ENCODE measurements around the gene ALMS1. TPM values are rescaled to one million over a fixed set of nuclear protein-coding genes. Genes with fewer than 3 reads are reported as not detected.
A peak's percentile ranks its signal among the peaks of the same experiment; 100 is the strongest.
"Not testable (repeated sequence)": the region's sequence is repeated elsewhere in the genome, so short reads cannot be mapped to it uniquely, and the experiment has no call there.

The ALMS1 gene
- total RNA-seq: 36.3 TPM

GRCh38 chr2:73385504-73386341, at the start of gene ALMS1:
ALMS1 (plus strand) TSS chr2:73385836; CDS start chr2:73385869, 33 bp downstream.
- peak; percentile 90 for DNase-seq (ENCODE audit: low spot score)

GRCh38 chr2:73337828-73338227, 47.8 kb upstream of the ALMS1 start:
- DNase-seq (ENCODE audit: low spot score): no peak

GRCh38 chr2:73339201-73339600, 46.4 kb upstream of the ALMS1 start:
- DNase-seq (ENCODE audit: low spot score): no peak

- no peak for DNase-seq (ENCODE audit: low spot score)
Observed at GRCh38 chr2:73341039-73341438, 44.6 kb upstream of the ALMS1 start.

GRCh38 chr2:73343992-73344391, 41.6 kb upstream of the ALMS1 start:
- DNase-seq (ENCODE audit: low spot score): no peak

GRCh38 chr2:73344747-73345146, 40.9 kb upstream of the ALMS1 start:
- DNase-seq (ENCODE audit: low spot score): not testable (repeated sequence)

GRCh38 chr2:73350035-73350691, 35.5 kb upstream of the ALMS1 start:
- no peak for DNase-seq (ENCODE audit: low spot score)

- no peak for DNase-seq (ENCODE audit: low spot score)
Observed at GRCh38 chr2:73356097-73356496, 29.5 kb upstream of the ALMS1 start.

GRCh38 chr2:73359915-73360697, 25.5 kb upstream of the ALMS1 start:
- DNase-seq (ENCODE audit: low spot score): no peak

- DNase-seq (ENCODE audit: low spot score): no peak
Observed at GRCh38 chr2:73366060-73366459, 19.6 kb upstream of the ALMS1 start.

GRCh38 chr2:73368781-73369180, 16.9 kb upstream of the ALMS1 start:
- DNase-seq (ENCODE audit: low spot score): no peak

- DNase-seq (ENCODE audit: low spot score): no peak
Observed at GRCh38 chr2:73370348-73370747, 15.3 kb upstream of the ALMS1 start.

GRCh38 chr2:73373344-73373743, 12.3 kb upstream of the ALMS1 start:
- no peak for DNase-seq (ENCODE audit: low spot score)

GRCh38 chr2:73374269-73374668, 11.4 kb upstream of the ALMS1 start:
- no peak for DNase-seq (ENCODE audit: low spot score)

GRCh38 chr2:73376681-73377080, 9.0 kb upstream of the ALMS1 start:
- DNase-seq (ENCODE audit: low spot score): no peak

- no peak for DNase-seq (ENCODE audit: low spot score)
Observed at GRCh38 chr2:73383036-73383435, 2.6 kb upstream of the ALMS1 start.

GRCh38 chr2:73385123-73385503, 523 bp upstream of the ALMS1 start:
- no peak for DNase-seq (ENCODE audit: low spot score)

- no peak for DNase-seq (ENCODE audit: low spot score)
Observed at GRCh38 chr2:73386342-73386868, 769 bp downstream of the ALMS1 start.

GRCh38 chr2:73386894-73387636, 1.4 kb downstream of the ALMS1 start:
- no peak for DNase-seq (ENCODE audit: low spot score)

- DNase-seq (ENCODE audit: low spot score): no peak
Observed at GRCh38 chr2:73402386-73403103, 16.9 kb downstream of the ALMS1 start.

- DNase-seq (ENCODE audit: low spot score): no peak
Observed at GRCh38 chr2:73403237-73403636, 17.6 kb downstream of the ALMS1 start.

Data from ureter (tissue), 1 donor.